Astrocyte (in vitro differentiated cells and primary cell): ENCODE data around the gene LPIN3. TPM values are rescaled to one million over a fixed set of nuclear protein-coding genes. Genes with fewer than 3 reads are reported as not detected.

Source experiments
- DNase-seq: peaks from one replicate; pipeline ENCODE4 v3.0.0-alpha.2; 2010; ENCODE audit warnings: low read depth
- FAIRE-seq: peaks from 2 replicates; lab custom pipeline; 2011; peaks lifted over from hg19 to GRCh38; lab: Jason Lieb, UNC
- H2AFZ ChIP-seq: 2 replicates; pipeline ENCODE4 v1.6.0; 2012; ENCODE audit warnings: low read depth, low read length, inconsistent platforms
- H3K27ac ChIP-seq: 2 replicates; pipeline ENCODE4 v1.5.1; 2011; ENCODE audit warnings: low read depth, low read length, inconsistent platforms
- H3K27me3 ChIP-seq: 2 replicates; pipeline ENCODE4 v1.6.0; 2011; ENCODE audit warnings: low read length, inconsistent platforms; ENCODE audit not compliant: insufficient read depth
- H3K36me3 ChIP-seq: 2 replicates; pipeline ENCODE4 v1.5.1; 2011; ENCODE audit warnings: low read length, inconsistent platforms; ENCODE audit not compliant: insufficient read depth
- H3K4me1 ChIP-seq: 2 replicates; pipeline ENCODE4 v1.5.1; 2011; ENCODE audit warnings: low read length, inconsistent platforms; ENCODE audit not compliant: insufficient read depth
- H3K4me2 ChIP-seq: 2 replicates; pipeline ENCODE4 v1.6.0; 2012; ENCODE audit warnings: low read length, inconsistent platforms
- H3K4me3 ChIP-seq: 2 replicates; pipeline ENCODE4 v1.5.1; 2011; ENCODE audit warnings: low read depth, mild to moderate bottlenecking, low read length, inconsistent platforms; ENCODE audit not compliant: insufficient read depth
- H3K79me2 ChIP-seq: 2 replicates; pipeline ENCODE4 v1.6.0; 2012; ENCODE audit warnings: mild to moderate bottlenecking, low read length, inconsistent platforms; ENCODE audit not compliant: insufficient read depth
- H3K9ac ChIP-seq: 2 replicates; pipeline ENCODE4 v1.6.0; 2012; ENCODE audit warnings: mild to moderate bottlenecking, low read length, inconsistent platforms
- H3K9me3 ChIP-seq: 2 replicates; pipeline ENCODE4 v1.5.1; 2012; ENCODE audit warnings: low read depth, mild to moderate bottlenecking, low read length, inconsistent platforms; ENCODE audit not compliant: insufficient read depth
- H4K20me1 ChIP-seq: 2 replicates; pipeline ENCODE4 v1.6.0; 2012; ENCODE audit warnings: low read length, inconsistent platforms; ENCODE audit not compliant: insufficient read depth
- H3K27ac Mint-ChIP-seq: one replicate; pipeline ENCODE4 v1.8.0; 2021; ENCODE audit warnings: mild to moderate bottlenecking, mixed read lengths; ENCODE audit not compliant: unreplicated experiment
- H3K27me3 Mint-ChIP-seq: one replicate; pipeline ENCODE4 v1.8.0; 2021; ENCODE audit warnings: low read depth, mixed read lengths; ENCODE audit not compliant: unreplicated experiment
- H3K36me3 Mint-ChIP-seq: one replicate; pipeline ENCODE4 v1.8.0; 2021; ENCODE audit warnings: low read depth, mixed read lengths; ENCODE audit not compliant: unreplicated experiment
- H3K4me1 Mint-ChIP-seq: one replicate; pipeline ENCODE4 v1.8.0; 2021; ENCODE audit warnings: low read depth, mixed read lengths; ENCODE audit not compliant: unreplicated experiment
- H3K4me3 Mint-ChIP-seq: one replicate; pipeline ENCODE4 v1.8.0; 2021; ENCODE audit warnings: mild to moderate bottlenecking, moderate library complexity, mixed read lengths; ENCODE audit not compliant: unreplicated experiment
- H3K9me3 Mint-ChIP-seq: one replicate; pipeline ENCODE4 v1.8.0; 2021; ENCODE audit warnings: mild to moderate bottlenecking, mixed read lengths; ENCODE audit not compliant: unreplicated experiment
- CTCF ChIP-seq: IDR thresholded peaks from 2 replicates; pipeline ENCODE4 v1.5.1; 2011; ENCODE audit warnings: low read depth, mild to moderate bottlenecking, inconsistent platforms, low read length, moderate library complexity; ENCODE audit not compliant: insufficient read depth
- EZH2 ChIP-seq: IDR thresholded peaks from 2 replicates; pipeline ENCODE4 v1.6.1; 2012; ENCODE audit warnings: mild to moderate bottlenecking, low read length, inconsistent platforms; ENCODE audit not compliant: insufficient read depth
- total RNA-seq: library from RNA; stranded (reverse); gene quantifications from 2 replicates; pipeline ENCODE4 v1.2.1, GENCODE V29; 2021

The LPIN3 gene
- total RNA-seq, 1 donor from 2014 or later = 18.0 TPM

DNA sequence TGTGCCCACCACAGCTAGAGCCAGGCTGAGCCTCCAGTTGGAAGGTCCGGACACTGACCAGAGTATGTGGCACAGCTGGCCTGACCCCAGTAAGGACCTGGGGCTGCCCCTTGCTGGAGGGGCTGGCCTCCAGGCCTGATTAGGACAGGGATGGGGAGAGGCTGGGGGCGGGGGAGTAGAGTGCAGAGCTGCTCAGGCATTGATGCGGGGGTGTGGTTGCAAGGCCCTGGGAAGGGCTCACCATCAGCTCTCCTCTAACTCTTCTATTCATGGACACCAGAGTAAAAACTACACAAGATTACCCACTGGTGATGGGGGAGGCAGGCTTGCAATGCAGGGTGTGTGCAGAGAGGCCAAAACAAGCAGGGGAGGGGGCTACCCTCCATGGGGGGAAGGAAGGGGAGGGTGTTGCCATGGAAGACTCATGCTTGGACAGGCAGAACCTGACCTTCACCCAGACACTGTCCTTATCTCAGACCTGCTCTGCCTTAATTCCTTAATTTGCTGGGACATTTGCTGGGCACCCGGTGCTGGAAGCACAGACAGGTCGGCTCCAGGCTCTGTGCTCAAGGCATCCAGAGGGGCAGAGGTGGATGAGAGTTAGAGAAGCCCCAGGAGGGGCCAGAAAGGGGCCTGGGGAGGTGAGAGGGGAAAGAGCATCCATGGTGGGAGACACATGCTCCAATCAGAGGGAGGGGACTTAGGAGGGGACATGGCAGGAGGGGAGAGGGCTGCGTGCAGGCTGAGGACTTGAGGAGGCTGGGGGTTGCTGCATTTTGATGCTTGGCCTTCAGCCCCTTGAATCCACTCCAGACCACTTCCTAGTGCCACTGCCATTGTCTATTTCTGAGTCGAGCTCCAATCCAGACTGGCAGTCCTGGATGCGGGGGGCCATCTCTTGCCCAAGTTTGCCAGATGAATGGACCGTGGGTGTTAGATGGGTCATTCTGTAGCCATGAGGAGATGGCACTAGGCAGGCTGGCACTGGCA, 33.6 kb downstream of the LPIN3 start:
- DNase-seq (no peak), FAIRE-seq (no peak)
- H4K20me1 ChIP-seq = no peaks in the 10 kb centered on the region
- H3K4me2 ChIP-seq = no peak overlapping the region
- no peak overlapping the region for H2AFZ ChIP-seq
- Mint-ChIP-seq H3K27ac (no peak overlapping the region), H3K9me3 (peaks cover 21% of the 10 kb centered on the region), H3K36me3 (peaks cover 3% of the 10 kb centered on the region), H3K4me3 (no peak overlapping the region), H3K27me3 (peaks cover 51% of the 10 kb centered on the region), H3K4me1 (no peaks in the 10 kb centered on the region)
- TF ChIP-seq EZH2 (no peak), CTCF (no peak)
- no peak overlapping the region for H3K9ac ChIP-seq
- peaks cover 7% of the 10 kb centered on the region for H3K27me3 ChIP-seq
- no peak overlapping the region for H3K4me3 ChIP-seq
- no peaks in the 10 kb centered on the region for H3K36me3 ChIP-seq
- H3K79me2 ChIP-seq = no peaks in the 10 kb centered on the region
- H3K27ac ChIP-seq = no peak overlapping the region
- H3K4me1 ChIP-seq = no peaks in the 10 kb centered on the region
- H3K9me3 ChIP-seq = peaks cover 7% of the 10 kb centered on the region

- FAIRE-seq = no peak
- H3K27ac Mint-ChIP-seq = no peak overlapping the region
These were observed 35.2 kb downstream of the LPIN3 start for GRCh38 chr20:41375846-41376245.

More at GRCh38 chr20:41375846-41376245, 35.2 kb downstream of the LPIN3 start:
- no peak overlapping the region for H3K4me2 ChIP-seq
- peaks cover 17% of the 10 kb centered on the region for H3K9me3 Mint-ChIP-seq
- H3K27ac ChIP-seq = no peak overlapping the region
- peaks cover 8% of the 10 kb centered on the region for H3K27me3 ChIP-seq
- H3K4me3 Mint-ChIP-seq = no peak overlapping the region
- TF ChIP-seq EZH2 = no peak
- no peak for TF ChIP-seq CTCF
- H4K20me1 ChIP-seq = no peaks in the 10 kb centered on the region
- no peak overlapping the region for H2AFZ ChIP-seq
- DNase-seq = no peak
- H3K4me1 ChIP-seq = no peaks in the 10 kb centered on the region
- no peaks in the 10 kb centered on the region for H3K79me2 ChIP-seq
- H3K36me3 Mint-ChIP-seq = peaks cover 3% of the 10 kb centered on the region
- peaks cover 57% of the 10 kb centered on the region for H3K27me3 Mint-ChIP-seq
- H3K9ac ChIP-seq = no peak overlapping the region
- H3K4me1 Mint-ChIP-seq = no peaks in the 10 kb centered on the region
- no peaks in the 10 kb centered on the region for H3K36me3 ChIP-seq
- peaks cover 6% of the 10 kb centered on the region for H3K9me3 ChIP-seq
- H3K4me3 ChIP-seq = no peak overlapping the region
